Activated CD8-positive, alpha-beta memory T cell treated with anti-CD3 and anti-CD28 coated beads, Interleukin-2, amount 50 U/mL, for 48 hours (primary cell): Measurements from ENCODE around the gene LSM5.
A peak's percentile ranks its signal among the peaks of the same experiment; 100 is the strongest.
"Not testable (repeated sequence)": the region's sequence is repeated elsewhere in the genome, so short reads cannot be mapped to it uniquely, and the experiment has no call there.

Experiments used
- DNase-seq: peaks from one replicate; pipeline ENCODE4 v3.0.0-alpha.2; 2020

Gene LSM5

GRCh38 chr7:32502728-32503127, 12.5 kb upstream of the LSM5 start:
- no peak for DNase-seq

GRCh38 chr7:32501522-32501921, 11.3 kb upstream of the LSM5 start:
- DNase-seq, result no peak

- DNase-seq, result no peak
These were observed 10.8 kb upstream of the LSM5 start for GRCh38 chr7:32500922-32501341.

- DNase-seq, result not testable (repeated sequence)
These were observed 10.0 kb upstream of the LSM5 start for GRCh38 chr7:32500216-32500615.

GRCh38 chr7:32499755-32500154, 9.6 kb upstream of the LSM5 start:
- DNase-seq, result not testable (repeated sequence)

GRCh38 chr7:32496052-32496813, 6.1 kb upstream of the LSM5 start:
- DNase-seq, result no peak

GRCh38 chr7:32495298-32496051, 5.3 kb upstream of the LSM5 start, which contains the start of gene AVL9:
TSS of gene AVL9 (plus strand) at chr7:32495489. CDS start at chr7:32495710, 221 bp downstream.
- DNase-seq, result peak; percentile 97

- no peak for DNase-seq
These were observed 4.7 kb upstream of the LSM5 start for GRCh38 chr7:32494946-32495297.

GRCh38 chr7:32489788-32490126, 423 bp downstream of the LSM5 start:
- no peak for DNase-seq

GRCh38 chr7:32481921-32482320, 8.3 kb downstream of the LSM5 start:
- DNase-seq, result no peak

- no peak for DNase-seq
These were observed 9.0 kb downstream of the LSM5 start for GRCh38 chr7:32481176-32481575.

GRCh38 chr7:32479574-32480200, 10.5 kb downstream of the LSM5 start:
- DNase-seq, result no peak

- DNase-seq, result no peak
These were observed 12.6 kb downstream of the LSM5 start for GRCh38 chr7:32477649-32477980.

- no peak for DNase-seq
These were observed 13.1 kb downstream of the LSM5 start for GRCh38 chr7:32476816-32477648.

GRCh38 chr7:32474008-32474407, 16.2 kb downstream of the LSM5 start:
- DNase-seq, result no peak

GRCh38 chr7:32472015-32472414, 18.2 kb downstream of the LSM5 start:
- DNase-seq, result no peak

- no peak for DNase-seq
These were observed 19.3 kb downstream of the LSM5 start for GRCh38 chr7:32470871-32471270.

- DNase-seq, result not testable (repeated sequence)
These were observed 20.2 kb downstream of the LSM5 start for GRCh38 chr7:32470004-32470403.

GRCh38 chr7:32464641-32465416, 25.4 kb downstream of the LSM5 start:
- not testable (repeated sequence) for DNase-seq

GRCh38 chr7:32462977-32463376, 27.2 kb downstream of the LSM5 start:
- DNase-seq, result no peak

GRCh38 chr7:32462451-32462850, 27.7 kb downstream of the LSM5 start:
- DNase-seq, result no peak

- DNase-seq, result no peak
These were observed 28.7 kb downstream of the LSM5 start for GRCh38 chr7:32461484-32461883.
